Renal pelvis (tissue), 4 donors: ENCODE results near the gene STX2. TPM values are rescaled to one million over a fixed set of nuclear protein-coding genes. Genes with fewer than 3 reads are reported as not detected.

Experiments used
- DNase-seq: peaks from one replicate; pipeline ENCODE4 v3.0.0-alpha.2; 2013
- polyA plus RNA-seq, 3 donors: library from polyadenylated mRNA; unstranded; fragments of 120-200 nt; gene quantifications; one replicate each; pipeline ENCODE4 v1.2.1, GENCODE V29; 2013; ENCODE audit not compliant: insufficient read length in 3 of 3

Gene STX2
- polyA plus RNA-seq, 3 donors, result 21.2 to 38.7 (median 28.0) TPM

DNA sequence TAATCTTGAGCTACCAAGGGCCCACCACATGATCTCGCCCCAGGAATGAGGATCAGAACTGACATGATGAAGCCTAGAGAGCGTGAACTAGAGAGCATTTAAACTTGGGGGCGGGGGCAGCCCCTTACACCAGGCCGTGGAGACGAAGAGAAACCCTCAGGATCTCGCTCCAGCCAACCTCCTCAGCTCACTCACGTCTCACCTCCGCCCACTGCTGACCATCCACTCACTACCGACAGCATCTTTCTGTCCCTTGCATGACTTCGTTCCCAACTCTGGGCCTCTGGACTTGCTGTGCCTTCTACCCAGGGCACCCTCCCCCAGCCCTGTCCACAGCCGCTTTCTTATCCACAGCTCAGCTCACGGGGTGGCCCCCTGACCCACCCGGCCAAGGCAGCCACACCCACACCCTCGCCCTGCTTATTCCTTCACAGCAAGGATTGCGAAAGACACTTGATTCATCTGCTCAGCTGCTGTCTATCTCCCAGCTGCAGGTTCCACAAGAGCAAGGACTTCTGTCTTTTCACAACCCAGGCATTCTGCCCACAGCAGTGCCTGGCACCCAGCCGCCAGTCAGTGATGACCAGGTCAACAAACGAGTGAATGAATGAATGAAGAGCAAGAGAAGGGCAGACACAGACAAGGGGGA is 6.4 kb downstream of the STX2 start:
- DNase-seq, result no peak

GRCh38 chr12:130831876-130832405 is 7.1 kb downstream of the STX2 start:
- no peak for DNase-seq

DNA sequence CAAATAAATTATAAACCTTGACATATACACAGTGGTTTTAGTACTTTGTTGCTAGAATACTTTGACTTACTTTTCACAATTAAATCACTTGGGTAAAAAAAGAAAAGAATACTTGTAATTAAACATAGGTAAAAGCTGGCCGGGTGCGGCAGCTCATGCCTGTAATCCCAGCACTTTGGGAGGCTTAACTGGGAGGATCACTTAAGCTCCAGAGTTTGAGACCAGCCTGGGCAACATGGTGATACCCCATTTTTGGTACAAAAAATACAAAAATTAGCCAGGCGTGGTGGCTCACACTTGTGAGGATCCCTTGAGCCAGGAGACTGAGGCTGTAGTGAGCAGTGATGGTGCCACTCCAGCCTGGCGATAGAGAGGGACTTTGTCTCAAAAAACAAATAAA is 7.8 kb downstream of the STX2 start:
- DNase-seq, result no peak

GRCh38 chr12:130830246-130830551 is 8.9 kb downstream of the STX2 start:
- no peak for DNase-seq

- DNase-seq, result no peak
Measured at GRCh38 chr12:130829391-130830245, 9.4 kb downstream of the STX2 start.

DNA sequence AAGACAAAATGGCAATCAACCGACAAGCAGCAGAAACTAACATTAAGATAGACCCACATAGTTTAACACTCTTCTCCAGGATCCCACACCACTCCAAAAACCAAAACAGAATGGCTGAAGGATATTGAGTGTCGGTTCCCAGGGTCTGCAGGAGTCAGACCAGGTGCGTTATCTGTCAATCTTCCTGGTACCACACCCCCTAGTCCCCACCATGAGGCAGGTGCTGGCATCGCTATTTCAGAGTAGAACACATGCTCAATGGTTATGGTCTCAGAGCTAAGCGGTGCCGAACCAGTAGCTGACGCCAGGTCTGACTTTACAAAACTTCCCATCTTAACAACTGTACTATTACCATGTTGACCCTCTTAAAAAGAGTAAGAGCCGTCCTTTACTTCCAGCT is 10.2 kb downstream of the STX2 start:
- no peak for DNase-seq

- DNase-seq, result no peak
Measured at GRCh38 chr12:130827432-130827831, 11.6 kb downstream of the STX2 start.

DNA sequence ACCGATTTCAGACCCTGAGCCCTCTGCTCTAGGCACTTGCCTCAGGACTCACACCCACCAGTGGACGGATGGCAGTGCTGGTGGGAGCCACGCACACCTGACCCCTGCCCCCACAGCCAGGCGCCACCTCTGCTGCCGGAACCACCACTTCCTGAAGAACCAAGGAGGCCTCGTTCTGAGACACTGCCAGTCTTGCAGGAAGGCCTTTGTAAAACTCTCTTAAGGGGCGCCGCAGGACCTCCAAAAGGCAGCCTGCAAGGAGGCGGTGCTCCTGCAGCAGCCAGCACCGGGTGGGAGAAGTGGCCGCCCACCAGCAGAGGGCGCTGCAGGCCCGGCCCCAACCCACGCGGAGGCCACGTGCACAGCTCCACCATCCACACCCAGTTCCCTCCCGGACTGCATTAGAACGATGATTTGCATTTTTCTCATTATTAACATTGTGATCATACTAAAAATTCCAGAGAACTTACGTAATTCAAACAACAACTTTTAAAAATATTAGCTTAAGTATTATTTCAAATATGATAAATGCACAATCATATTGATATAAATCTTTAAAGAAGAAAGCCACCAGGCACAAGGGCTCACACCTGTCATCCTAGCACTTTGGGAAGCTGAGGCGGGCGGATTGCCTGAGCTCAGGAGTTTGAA is 12.8 kb downstream of the STX2 start:
- DNase-seq, result no peak

GRCh38 chr12:130825771-130826150 is 13.3 kb downstream of the STX2 start:
- no peak for DNase-seq

GRCh38 chr12:130819681-130820080 is 19.4 kb downstream of the STX2 start:
- no peak for DNase-seq

DNA sequence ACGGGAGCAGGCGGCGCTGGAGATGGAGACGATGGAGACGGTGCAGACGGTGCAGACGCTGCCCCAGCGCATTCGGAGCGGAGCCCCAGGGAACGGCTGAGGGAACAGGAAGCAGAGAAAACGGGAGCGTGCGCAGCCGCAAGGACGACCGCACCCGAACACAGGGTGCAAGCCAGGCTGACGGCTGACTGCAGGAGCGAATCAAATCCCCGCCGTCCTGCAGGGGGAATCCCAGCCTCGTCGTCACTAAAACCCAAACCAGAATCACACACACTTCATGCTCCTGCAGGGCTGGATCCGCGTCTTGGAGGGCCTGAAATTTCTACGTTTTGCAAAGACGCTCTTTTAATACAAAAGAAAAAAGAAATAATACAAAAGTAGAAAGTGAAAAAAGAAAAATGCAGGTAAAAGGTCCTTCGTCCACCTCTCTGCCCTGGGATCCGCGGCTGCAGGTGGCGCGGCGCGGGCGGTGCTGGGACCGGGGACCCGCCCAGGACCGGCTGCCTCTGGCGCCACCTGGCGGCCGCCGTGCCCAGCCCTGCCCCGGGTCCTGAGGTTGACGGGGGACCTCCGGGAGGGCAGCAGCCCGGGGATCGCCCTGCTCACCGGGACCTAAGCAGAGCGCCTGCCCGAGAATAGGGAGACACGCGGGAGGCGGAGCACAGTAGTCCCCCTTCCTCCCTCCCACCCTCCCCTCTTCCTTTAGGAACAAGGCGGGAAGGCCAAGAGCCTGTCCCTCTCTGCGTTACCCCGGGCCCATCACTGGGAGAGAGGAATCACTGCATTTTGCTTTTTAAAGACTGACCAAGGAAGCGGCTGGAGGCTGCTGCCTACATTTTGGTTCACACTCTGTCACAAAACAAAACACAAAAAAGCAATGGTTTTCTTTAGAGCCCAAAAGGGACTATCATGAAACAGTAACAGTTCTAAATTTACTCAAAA is 20.1 kb downstream of the STX2 start:
- DNase-seq, result no peak

- DNase-seq, result no peak
Measured at GRCh38 chr12:130818272-130818634, 20.8 kb downstream of the STX2 start.

DNA sequence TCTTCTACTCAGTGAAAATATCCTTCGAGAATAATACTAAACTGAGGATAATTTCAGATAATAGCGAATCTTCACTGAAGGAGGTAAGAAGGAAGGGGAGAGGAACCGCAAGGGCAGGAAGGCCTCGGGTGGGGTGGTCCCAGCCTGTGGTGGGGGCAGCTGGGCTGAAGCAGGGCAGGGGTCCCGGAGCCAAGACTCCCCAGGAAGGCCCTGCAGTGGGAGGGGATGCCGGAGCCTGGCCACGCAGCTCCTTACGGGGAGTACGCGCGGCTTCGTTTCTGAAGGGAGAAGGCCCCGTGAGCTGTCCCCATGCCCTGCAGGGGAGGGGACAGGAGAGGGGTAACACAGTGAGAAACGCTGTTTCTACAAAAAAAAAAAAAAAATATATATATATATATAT is 21.2 kb downstream of the STX2 start:
- no peak for DNase-seq

DNA sequence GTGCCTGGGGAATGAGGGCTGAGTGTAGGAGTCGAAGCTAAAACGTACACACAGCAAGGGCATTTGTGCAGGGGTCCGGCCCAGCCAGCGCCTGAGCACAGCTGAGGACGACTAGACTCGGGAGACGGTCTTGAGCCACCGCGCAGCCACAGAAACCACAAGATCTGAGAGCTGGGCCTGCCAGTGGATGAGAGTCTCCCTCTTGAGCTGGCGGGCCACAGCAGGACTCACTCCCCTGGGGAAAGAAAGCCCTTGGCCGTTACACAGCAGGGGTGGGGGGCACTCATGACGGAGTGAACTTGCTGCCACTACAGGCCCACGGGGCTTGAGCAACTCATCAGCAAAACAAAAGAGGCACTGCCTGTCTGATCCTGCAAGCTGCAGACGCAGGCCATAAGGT is 23.0 kb downstream of the STX2 start:
- DNase-seq, result no peak

DNA sequence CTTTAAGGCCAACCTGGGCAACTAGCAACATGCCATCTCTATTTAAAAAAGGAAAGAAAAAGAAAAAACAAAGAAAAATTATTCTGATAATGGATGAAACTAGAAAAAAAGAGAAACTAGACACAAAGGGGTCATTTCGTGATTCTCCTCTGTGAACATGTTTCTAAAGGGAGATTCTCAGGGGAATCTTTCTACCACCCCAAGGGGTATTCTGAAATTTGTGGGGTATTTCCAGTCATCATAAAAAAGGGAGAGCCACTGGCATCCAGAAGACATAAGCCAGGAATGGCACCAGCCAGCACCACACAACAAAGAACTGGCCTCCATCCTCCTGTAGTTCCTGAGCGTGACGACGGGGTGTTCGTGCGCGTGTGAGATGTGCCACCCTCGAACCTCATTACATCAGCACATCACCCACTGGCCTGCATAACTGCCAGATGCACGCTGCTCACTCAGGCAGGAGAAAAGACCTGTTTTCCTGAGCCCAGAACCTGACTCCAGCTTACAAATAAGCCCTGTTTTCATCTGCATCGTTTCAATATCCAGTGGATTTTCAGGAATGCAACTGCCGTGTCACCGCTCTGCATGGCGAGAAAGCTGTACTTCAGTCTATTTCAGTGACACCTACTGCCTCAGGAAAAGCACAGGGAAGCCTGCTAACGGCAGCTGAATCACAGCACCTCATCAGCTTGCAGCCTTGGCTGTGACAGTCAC is 23.9 kb downstream of the STX2 start:
- no peak for DNase-seq

DNA sequence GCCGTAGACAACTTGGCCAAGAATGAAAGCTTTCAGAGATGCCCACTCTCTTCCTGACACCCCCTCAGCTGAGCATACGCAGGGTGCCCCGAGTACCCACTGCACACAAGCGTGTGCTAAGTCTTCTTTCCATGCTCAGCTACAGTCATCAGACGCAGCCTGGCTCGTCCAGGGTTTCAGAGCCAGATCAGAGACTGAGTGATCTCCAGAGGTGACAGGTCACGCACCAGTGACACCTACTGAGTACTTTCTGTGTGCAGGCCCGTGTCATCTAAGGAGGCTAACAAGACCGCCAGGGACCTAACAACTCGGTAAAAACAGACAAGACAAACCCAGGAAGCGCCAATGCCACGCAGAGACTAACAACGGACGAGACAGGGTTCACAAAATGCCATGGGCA is 25.1 kb downstream of the STX2 start:
- no peak for DNase-seq

- DNase-seq, result no peak
Measured at GRCh38 chr12:130813436-130813835, 25.6 kb downstream of the STX2 start.

DNA sequence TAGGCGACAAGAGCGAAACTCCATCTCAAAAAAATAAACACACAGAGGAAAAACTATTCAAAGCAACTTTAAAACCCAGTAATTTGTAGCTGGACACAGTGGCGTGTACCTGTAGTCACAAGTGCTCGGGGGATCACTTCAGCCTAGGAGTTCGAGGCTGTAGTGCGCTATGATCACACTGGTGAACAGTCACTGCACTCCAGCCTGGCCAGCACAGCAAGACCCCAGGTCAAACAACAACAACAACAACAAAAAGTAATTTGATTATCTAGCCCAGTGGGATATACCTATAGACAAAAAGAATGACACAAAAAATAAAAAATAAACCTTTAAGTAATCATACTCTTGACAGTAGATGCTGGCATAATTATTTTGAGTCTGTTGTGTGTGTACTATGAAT is 29.3 kb downstream of the STX2 start:
- DNase-seq, result no peak

DNA sequence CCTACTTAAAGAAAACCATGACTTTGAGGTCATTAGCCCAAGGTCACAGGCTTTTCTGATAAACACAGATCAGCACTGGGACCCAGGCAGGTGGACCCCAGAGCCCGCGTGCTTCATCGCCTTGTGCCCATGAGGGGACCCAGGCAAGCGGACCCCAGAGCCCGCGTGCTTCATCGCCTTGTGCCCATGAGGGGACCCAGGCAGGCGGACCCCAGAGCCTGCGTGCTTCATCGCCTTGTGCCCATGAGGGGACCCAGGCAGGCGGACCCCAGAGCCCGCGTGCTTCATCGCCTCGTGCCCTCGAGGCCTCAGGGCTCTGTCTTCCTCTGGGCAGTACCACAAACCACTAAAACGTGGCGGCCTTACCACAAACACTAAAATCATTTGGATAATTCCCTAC is 31.7 kb downstream of the STX2 start:
- no peak for DNase-seq

DNA sequence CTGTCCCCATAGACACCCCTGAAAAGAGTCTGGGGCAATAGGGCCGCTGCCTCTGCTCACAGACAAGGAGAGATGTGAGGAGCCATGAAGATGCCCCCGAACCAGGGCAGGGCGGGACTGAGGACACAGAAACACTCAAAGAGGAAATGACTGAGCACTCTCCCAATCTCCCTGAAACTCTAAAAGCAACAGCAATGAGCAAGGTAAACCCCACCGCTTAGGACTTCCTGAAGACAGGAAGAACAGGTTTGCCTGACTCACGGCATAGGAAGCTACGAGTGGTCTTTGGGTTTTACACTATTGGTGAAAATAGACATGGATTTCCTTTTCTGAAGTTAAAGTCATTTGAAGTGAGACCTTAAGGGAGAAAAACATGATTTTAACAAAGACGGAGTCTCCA is 32.5 kb downstream of the STX2 start:
- no peak for DNase-seq

DNA sequence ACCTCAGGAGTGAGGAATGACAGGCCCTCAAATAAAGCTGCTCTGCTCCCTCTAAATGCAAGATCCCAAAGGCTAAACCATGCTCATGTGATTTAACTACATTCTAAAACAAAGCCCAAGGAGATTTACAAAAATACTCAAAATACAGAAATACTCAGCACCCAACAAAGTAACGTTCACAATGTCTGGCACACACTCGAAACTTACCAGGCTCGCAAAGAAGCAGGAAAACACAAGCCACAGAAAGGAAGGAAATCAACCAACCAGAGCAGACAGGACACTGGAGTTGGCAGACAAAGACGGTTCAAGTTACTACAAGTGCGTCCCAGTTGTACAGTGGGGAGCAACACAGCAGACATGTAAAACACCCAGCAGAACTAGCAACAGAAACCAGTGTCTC is 33.4 kb downstream of the STX2 start:
- DNase-seq, result no peak
